HepG2 (cell line): ENCODE data around the gene CMPK1.

ENCODE experiments used
- CTCF ChIP-seq: sonication (generic); formaldehyde crosslinking; IDR thresholded peaks from 2 replicates; pipeline ENCODE4 v1.5.0; 2020; ENCODE audit warnings: mild to moderate bottlenecking, missing genetic modification reagents, moderate library complexity
- EP300 ChIP-seq, 3 experiments: sonication (generic) in 1 of 3; formaldehyde crosslinking in 1 of 3; IDR thresholded peaks; 2 replicates each; pipeline versions ENCODE4 v1.5.1 to v1.6.1; 2011 to 2020; ENCODE audit warnings: low read depth in 2 of 3, low read length in 2 of 3, borderline replicate concordance in 1 of 3, improper control_type of control experiment in 1 of 3, mild to moderate bottlenecking in 1 of 3, missing genetic modification reagents in 1 of 3, moderate library complexity in 1 of 3
- POLR2A ChIP-seq, 2 experiments: IDR thresholded peaks; 2 replicates each; pipeline ENCODE4 v1.6.1; 2011; ENCODE audit warnings: low read depth in 2 of 2, low read length in 2 of 2, mild to moderate bottlenecking in 1 of 2, moderate library complexity in 1 of 2; ENCODE audit not compliant: insufficient read depth in 1 of 2
- POLR2AphosphoS2 ChIP-seq: IDR thresholded peaks from 2 replicates; pipeline ENCODE4 v1.6.1; 2011; ENCODE audit warnings: low read depth, low read length, improper control_type of control experiment
- TOE1 ChIP-seq: sonication (generic); formaldehyde crosslinking; IDR thresholded peaks from 2 replicates; pipeline ENCODE4 v1.4.0; 2020; ENCODE audit warnings: mild to moderate bottlenecking, missing genetic modification reagents
- ZFY ChIP-seq: sonication (generic); formaldehyde crosslinking; IDR thresholded peaks from 2 replicates; pipeline ENCODE4 v1.4.0; 2020; ENCODE audit warnings: missing genetic modification reagents
- ZNF281 ChIP-seq: sonication (generic); formaldehyde crosslinking; IDR thresholded peaks from 2 replicates; pipeline ENCODE4 v1.4.0; 2020; ENCODE audit warnings: missing genetic modification reagents, borderline replicate concordance
- ZNF580 ChIP-seq: IDR thresholded peaks from 2 replicates; pipeline ENCODE4 v1.6.1; 2016; ENCODE audit warnings: low read depth, borderline replicate concordance
- TF ChIP-seq, protein P1 (sequence below): sonication (generic); formaldehyde crosslinking; IDR thresholded peaks from 2 replicates; pipeline ENCODE4 v1.5.0; 2020; ENCODE audit warnings: missing genetic modification reagents

DNA sequence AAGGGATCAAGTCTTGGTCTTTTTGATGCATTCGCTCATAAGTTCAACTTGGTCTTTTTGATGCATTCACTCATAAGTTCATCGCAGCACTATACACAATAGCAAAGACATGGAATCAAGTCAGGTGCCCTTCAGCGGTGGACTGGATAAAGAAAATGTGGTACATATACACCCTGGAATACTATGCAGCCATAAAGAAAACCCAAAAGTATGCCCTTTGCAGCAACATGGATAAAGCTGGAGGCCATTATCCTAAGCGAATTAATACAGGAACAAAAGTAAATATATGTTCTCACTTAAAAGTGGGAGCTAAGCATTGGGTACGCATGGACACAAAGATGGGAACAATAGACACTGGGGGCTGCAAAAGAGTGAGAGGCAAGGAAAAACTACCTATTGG lies 52.7 kb downstream of the CMPK1 start:
- TF ChIP-seq POLR2A (IDR thresholded peaks at IDR 0.05; ENCODE audit: insufficient read depth in 1 of 2, low read depth in 2 of 2, low read length in 2 of 2), result no peak
- no peak for TF ChIP-seq POLR2AphosphoS2
- no peak for TF ChIP-seq EP300 (IDR thresholded peaks at IDR 0.05; ENCODE audit: low read depth in 2 of 2, low read length in 2 of 2)
- no peak for TF ChIP-seq EP300 (CRISPR knock-in tag; IDR thresholded peaks at IDR 0.05; ENCODE audit: borderline replicate concordance)
- TF ChIP-seq TOE1 (CRISPR knock-in tag), result no peak
- TF ChIP-seq CTCF (CRISPR knock-in tag), result no peak
- no peak for TF ChIP-seq ZNF580 (CRISPR knock-in tag)
- TF ChIP-seq ZFY (CRISPR knock-in tag), result no peak
- TF ChIP-seq, protein P1, sequence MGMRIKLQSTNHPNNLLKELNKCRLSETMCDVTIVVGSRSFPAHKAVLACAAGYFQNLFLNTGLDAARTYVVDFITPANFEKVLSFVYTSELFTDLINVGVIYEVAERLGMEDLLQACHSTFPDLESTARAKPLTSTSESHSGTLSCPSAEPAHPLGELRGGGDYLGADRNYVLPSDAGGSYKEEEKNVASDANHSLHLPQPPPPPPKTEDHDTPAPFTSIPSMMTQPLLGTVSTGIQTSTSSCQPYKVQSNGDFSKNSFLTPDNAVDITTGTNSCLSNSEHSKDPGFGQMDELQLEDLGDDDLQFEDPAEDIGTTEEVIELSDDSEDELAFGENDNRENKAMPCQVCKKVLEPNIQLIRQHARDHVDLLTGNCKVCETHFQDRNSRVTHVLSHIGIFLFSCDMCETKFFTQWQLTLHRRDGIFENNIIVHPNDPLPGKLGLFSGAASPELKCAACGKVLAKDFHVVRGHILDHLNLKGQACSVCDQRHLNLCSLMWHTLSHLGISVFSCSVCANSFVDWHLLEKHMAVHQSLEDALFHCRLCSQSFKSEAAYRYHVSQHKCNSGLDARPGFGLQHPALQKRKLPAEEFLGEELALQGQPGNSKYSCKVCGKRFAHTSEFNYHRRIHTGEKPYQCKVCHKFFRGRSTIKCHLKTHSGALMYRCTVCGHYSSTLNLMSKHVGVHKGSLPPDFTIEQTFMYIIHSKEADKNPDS (CRISPR knock-in tag), result no peak
- no peak for TF ChIP-seq ZNF281
